ENCODE measurements around the gene CYP4F2.
"Not testable (repeated sequence)": the region's sequence is repeated elsewhere in the genome, so short reads cannot be mapped to it uniquely, and the experiment has no call there.

The CYP4F2 gene

GRCh38 chr19:15936173-15936572 is 38.3 kb upstream of the CYP4F2 start:
- no peak overlapping the region for H3K27ac ChIP-seq (ENCODE audit: poor library complexity, severe bottlenecking)
- no peak for ATAC-seq (ENCODE audit: low read depth)
- TF ChIP-seq CTCF (IDR thresholded peaks at IDR 0.05; ENCODE audit: poor library complexity, severe bottlenecking), result no peak
- no peaks in the 10 kb centered on the region for H3K9me3 ChIP-seq (ENCODE audit: severe bottlenecking)
- H3K36me3 ChIP-seq (ENCODE audit: low read depth), result no peaks in the 10 kb centered on the region
- H3K4me1 ChIP-seq (ENCODE audit: insufficient read depth, poor library complexity, severe bottlenecking), result peaks cover 11% of the 10 kb centered on the region
- H3K27me3 ChIP-seq (ENCODE audit: insufficient read depth, poor library complexity, severe bottlenecking), result no peaks in the 10 kb centered on the region
- no peak overlapping the region for H3K4me3 ChIP-seq (ENCODE audit: severe bottlenecking)
- DNase-seq (ENCODE audit: low spot score), result no peak

- ATAC-seq (ENCODE audit: low read depth) (peak; percentile 47), DNase-seq (ENCODE audit: low spot score) (no peak)
- no peak for TF ChIP-seq CTCF (IDR thresholded peaks at IDR 0.05; ENCODE audit: poor library complexity, severe bottlenecking)
- no peaks in the 10 kb centered on the region for H3K36me3 ChIP-seq (ENCODE audit: low read depth)
- no peaks in the 10 kb centered on the region for H3K27me3 ChIP-seq (ENCODE audit: insufficient read depth, poor library complexity, severe bottlenecking)
- H3K27ac ChIP-seq (ENCODE audit: poor library complexity, severe bottlenecking), result peak overlapping the region; percentile 55
- no peak overlapping the region for H3K4me3 ChIP-seq (ENCODE audit: severe bottlenecking)
- no peaks in the 10 kb centered on the region for H3K9me3 ChIP-seq (ENCODE audit: severe bottlenecking)
- H3K4me1 ChIP-seq (ENCODE audit: insufficient read depth, poor library complexity, severe bottlenecking), result peaks cover 11% of the 10 kb centered on the region
These were observed 37.4 kb upstream of the CYP4F2 start for GRCh38 chr19:15935167-15935702.

GRCh38 chr19:15934332-15935078 is 36.6 kb upstream of the CYP4F2 start, which contains the start of gene CYP4F11:
Gene CYP4F11 (minus strand): TSS chr19:15934529. CDS start chr19:15934408, 121 bp downstream.
- ATAC-seq (ENCODE audit: low read depth), result peak; percentile 84
- no peak within 1 kb of the TSS for H3K4me3 ChIP-seq (ENCODE audit: severe bottlenecking)
- H3K36me3 ChIP-seq (ENCODE audit: low read depth), result no peaks in the 10 kb centered on the region
- H3K9me3 ChIP-seq (ENCODE audit: severe bottlenecking), result no peaks in the 10 kb centered on the region
- TF ChIP-seq CTCF (IDR thresholded peaks at IDR 0.05; ENCODE audit: poor library complexity, severe bottlenecking), result no peak
- DNase-seq (ENCODE audit: low spot score), result peak; percentile 86
- H3K4me1 ChIP-seq (ENCODE audit: insufficient read depth, poor library complexity, severe bottlenecking), result peaks cover 11% of the 10 kb centered on the region
- H3K27me3 ChIP-seq (ENCODE audit: insufficient read depth, poor library complexity, severe bottlenecking), result no peaks in the 10 kb centered on the region
- H3K27ac ChIP-seq (ENCODE audit: poor library complexity, severe bottlenecking), result peak within 1 kb of the TSS; percentile 55

- H3K4me3 ChIP-seq (ENCODE audit: severe bottlenecking); H3K27me3 ChIP-seq (ENCODE audit: insufficient read depth, poor library complexity, severe bottlenecking); DNase-seq (ENCODE audit: low spot score); ATAC-seq (ENCODE audit: low read depth); H3K36me3 ChIP-seq (ENCODE audit: low read depth); H3K9me3 ChIP-seq (ENCODE audit: severe bottlenecking): not testable (repeated sequence)
- H3K27ac ChIP-seq (ENCODE audit: poor library complexity, severe bottlenecking), result peak overlapping the region; percentile 55
- peaks cover 11% of the 10 kb centered on the region for H3K4me1 ChIP-seq (ENCODE audit: insufficient read depth, poor library complexity, severe bottlenecking)
These were observed 36.0 kb upstream of the CYP4F2 start for GRCh38 chr19:15933761-15934331.

GRCh38 chr19:15928321-15928720 is 30.4 kb upstream of the CYP4F2 start:
- Histone ChIP-seq H3K4me3 (ENCODE audit: severe bottlenecking) (no peak overlapping the region), H3K4me1 (ENCODE audit: insufficient read depth, poor library complexity, severe bottlenecking) (no peaks in the 10 kb centered on the region), H3K27ac (ENCODE audit: poor library complexity, severe bottlenecking) (no peak overlapping the region), H3K27me3 (ENCODE audit: insufficient read depth, poor library complexity, severe bottlenecking) (no peaks in the 10 kb centered on the region), H3K9me3 (ENCODE audit: severe bottlenecking) (no peaks in the 10 kb centered on the region), H3K36me3 (ENCODE audit: low read depth) (no peaks in the 10 kb centered on the region)
- DNase-seq (ENCODE audit: low spot score), result no peak
- no peak for ATAC-seq (ENCODE audit: low read depth)
- TF ChIP-seq CTCF (IDR thresholded peaks at IDR 0.05; ENCODE audit: poor library complexity, severe bottlenecking), result no peak

Measured in RWPE2 (cell line).